KMS-11 (cell line): Measurements from ENCODE around the gene OR1M1.

Experiments
- H2AFZ ChIP-seq: fragments of 200-600 bp; sonication (generic); 2 replicates; pipeline ENCODE4 v1.6.1; 2016; ENCODE audit warnings: antibody characterized with exemption, mixed run types, low read depth
- H3K27ac ChIP-seq: fragments of 200-600 bp; sonication (generic); 2 replicates; pipeline ENCODE4 v1.6.1; 2016; ENCODE audit warnings: mild to moderate bottlenecking, mixed run types
- H3K27me3 ChIP-seq: fragments of 200-600 bp; sonication (generic); 2 replicates; pipeline ENCODE4 v1.6.1; 2017; ENCODE audit warnings: mild to moderate bottlenecking, low read depth, mixed run types, moderate library complexity; ENCODE audit not compliant: insufficient read depth
- H3K36me3 ChIP-seq: fragments of 200-600 bp; sonication (generic); 2 replicates; pipeline ENCODE4 v1.6.1; 2017; ENCODE audit warnings: mild to moderate bottlenecking, mixed run types; ENCODE audit not compliant: insufficient read depth
- H3K4me1 ChIP-seq: fragments of 200-600 bp; sonication (generic); 2 replicates; pipeline ENCODE4 v1.6.1; 2016; ENCODE audit warnings: mild to moderate bottlenecking, low read depth, mixed run types; ENCODE audit not compliant: poor library complexity, severe bottlenecking
- H3K4me2 ChIP-seq: fragments of 200-600 bp; sonication (generic); 2 replicates; pipeline ENCODE4 v1.7.0; 2016; ENCODE audit warnings: mild to moderate bottlenecking, mixed run types
- H3K4me3 ChIP-seq: fragments of 200-600 bp; sonication (generic); IDR thresholded peaks from 2 replicates; pipeline ENCODE4 v1.6.1; 2017; ENCODE audit warnings: low read depth, low read length, mixed read lengths; ENCODE audit not compliant: insufficient read depth
- H3K79me2 ChIP-seq: fragments of 200-600 bp; sonication (generic); 2 replicates; pipeline ENCODE4 v1.6.1; 2016; ENCODE audit warnings: low read depth, mixed run types; ENCODE audit not compliant: insufficient read depth
- H3K9ac ChIP-seq: fragments of 200-600 bp; sonication (generic); 2 replicates; pipeline ENCODE4 v1.6.1; 2016; ENCODE audit warnings: mild to moderate bottlenecking, mixed run types
- H4K20me1 ChIP-seq: fragments of 200-600 bp; sonication (generic); 2 replicates; pipeline ENCODE4 v1.6.1; 2016; ENCODE audit warnings: mild to moderate bottlenecking, mixed run types; ENCODE audit not compliant: insufficient read depth
- TF ChIP-seq, protein P1 (sequence below): fragments of 200-600 bp; sonication (generic); conservative IDR thresholded peaks from 2 replicates; pipeline ENCODE4 v1.6.1; 2017; ENCODE audit warnings: low read depth, mild to moderate bottlenecking, antibody characterized with exemption, low read length, moderate library complexity, mixed read lengths

OR1M1 gene

DNA sequence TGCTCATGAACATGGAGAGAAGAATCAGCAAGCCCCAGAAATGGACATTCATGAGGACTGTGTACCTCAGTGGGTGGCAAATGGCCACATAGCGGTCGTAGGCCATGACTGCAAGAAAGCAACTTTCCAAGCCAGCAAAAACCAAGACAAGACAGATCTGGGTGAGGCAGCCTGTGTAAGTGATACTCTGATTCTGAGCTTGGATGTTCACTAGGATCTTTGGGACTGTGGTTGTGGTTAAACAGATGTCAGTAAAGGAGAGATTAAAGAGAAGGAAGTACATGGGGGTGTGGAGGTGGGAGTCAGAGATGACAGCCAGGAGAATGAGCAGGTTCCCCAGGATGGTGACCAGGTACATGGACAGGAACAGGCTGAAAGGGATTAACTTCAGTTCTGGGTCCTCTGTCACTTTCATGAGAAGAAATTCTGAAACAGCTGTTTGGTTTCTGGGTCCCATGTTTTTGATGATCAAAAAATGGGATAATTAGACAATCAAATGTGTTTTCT lies 28.5 kb downstream of the OR1M1 start, which contains the start of gene OR7G1:
Gene OR7G1, minus strand, starts transcription at position 457 of the 507 bp plus-strand sequence. Its CDS starts 0 bp downstream, at position 457.
- no peaks in the 10 kb centered on the region for H4K20me1 ChIP-seq
- H3K4me1 ChIP-seq, result no peaks in the 10 kb centered on the region
- no peaks in the 10 kb centered on the region for H3K27me3 ChIP-seq
- no peak within 1 kb of the TSS for H3K4me2 ChIP-seq
- H3K36me3 ChIP-seq, result no peaks in the 10 kb centered on the region
- no peak within 1 kb of the TSS for H2AFZ ChIP-seq
- no peak within 1 kb of the TSS for H3K27ac ChIP-seq
- H3K79me2 ChIP-seq, result no peaks in the 10 kb centered on the region
- no peak within 1 kb of the TSS for H3K4me3 ChIP-seq
- TF ChIP-seq, protein P1, sequence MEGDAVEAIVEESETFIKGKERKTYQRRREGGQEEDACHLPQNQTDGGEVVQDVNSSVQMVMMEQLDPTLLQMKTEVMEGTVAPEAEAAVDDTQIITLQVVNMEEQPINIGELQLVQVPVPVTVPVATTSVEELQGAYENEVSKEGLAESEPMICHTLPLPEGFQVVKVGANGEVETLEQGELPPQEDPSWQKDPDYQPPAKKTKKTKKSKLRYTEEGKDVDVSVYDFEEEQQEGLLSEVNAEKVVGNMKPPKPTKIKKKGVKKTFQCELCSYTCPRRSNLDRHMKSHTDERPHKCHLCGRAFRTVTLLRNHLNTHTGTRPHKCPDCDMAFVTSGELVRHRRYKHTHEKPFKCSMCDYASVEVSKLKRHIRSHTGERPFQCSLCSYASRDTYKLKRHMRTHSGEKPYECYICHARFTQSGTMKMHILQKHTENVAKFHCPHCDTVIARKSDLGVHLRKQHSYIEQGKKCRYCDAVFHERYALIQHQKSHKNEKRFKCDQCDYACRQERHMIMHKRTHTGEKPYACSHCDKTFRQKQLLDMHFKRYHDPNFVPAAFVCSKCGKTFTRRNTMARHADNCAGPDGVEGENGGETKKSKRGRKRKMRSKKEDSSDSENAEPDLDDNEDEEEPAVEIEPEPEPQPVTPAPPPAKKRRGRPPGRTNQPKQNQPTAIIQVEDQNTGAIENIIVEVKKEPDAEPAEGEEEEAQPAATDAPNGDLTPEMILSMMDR, result no peak
- no peak within 1 kb of the TSS for H3K9ac ChIP-seq

DNA sequence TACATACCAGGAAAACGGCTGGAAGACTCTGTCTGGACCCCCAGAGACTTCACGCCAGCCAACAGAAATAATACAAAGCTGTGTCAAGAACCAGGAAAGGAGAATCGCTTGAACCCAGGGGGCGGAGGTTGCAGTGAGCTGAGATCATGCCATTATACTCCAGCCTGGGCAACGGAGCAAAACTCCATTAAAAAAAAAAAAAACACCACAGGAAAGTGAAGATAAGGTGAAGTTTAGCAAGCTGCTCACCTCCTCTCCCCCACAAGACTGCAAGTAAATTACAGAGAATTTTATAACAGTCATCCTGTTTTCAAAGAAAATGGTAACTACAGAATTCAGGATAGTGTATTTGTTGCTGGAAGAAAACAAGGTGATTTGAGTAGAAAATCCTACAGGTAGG lies 29.7 kb downstream of the OR1M1 start:
- no peaks in the 10 kb centered on the region for H3K27me3 ChIP-seq
- H3K27ac ChIP-seq, result no peak overlapping the region
- H3K36me3 ChIP-seq, result no peaks in the 10 kb centered on the region
- no peak overlapping the region for H3K9ac ChIP-seq
- H3K4me2 ChIP-seq, result no peak overlapping the region
- H3K4me1 ChIP-seq, result no peaks in the 10 kb centered on the region
- H3K4me3 ChIP-seq, result no peak overlapping the region
- no peaks in the 10 kb centered on the region for H3K79me2 ChIP-seq
- TF ChIP-seq, protein P1, result no peak
- no peaks in the 10 kb centered on the region for H4K20me1 ChIP-seq
- no peak overlapping the region for H2AFZ ChIP-seq

DNA sequence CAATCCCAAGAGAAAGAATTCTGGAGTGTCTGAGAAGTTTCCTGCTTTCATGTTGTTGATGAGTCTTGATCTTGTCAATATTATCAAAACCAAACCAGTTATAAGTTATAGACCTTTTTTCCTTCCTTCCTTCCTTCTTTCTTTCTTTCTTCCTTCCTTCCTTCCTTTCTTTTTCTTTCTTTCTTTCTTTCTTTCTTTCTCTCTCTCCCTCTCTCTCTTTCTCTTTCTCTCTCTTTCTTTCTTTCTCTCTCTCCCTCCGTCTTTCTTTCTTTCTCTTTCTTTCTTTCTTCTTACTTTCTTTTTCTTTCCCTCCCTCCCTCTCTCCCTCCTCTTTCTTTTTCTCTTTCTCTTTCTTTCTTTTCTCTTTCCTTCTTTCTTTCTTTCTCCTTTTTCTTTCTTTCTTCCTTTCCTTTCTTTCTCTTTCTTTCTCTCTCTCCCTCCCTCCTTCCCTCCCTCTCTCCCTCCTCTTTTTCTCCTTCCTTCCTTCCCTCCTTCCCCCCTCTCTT lies 40.1 kb downstream of the OR1M1 start, which contains the start of gene OR7G3:
Gene OR7G3, minus strand, starts transcription at position 51 of the 506 bp plus-strand sequence. Its CDS starts 0 bp downstream, at position 51.
- Histone ChIP-seq H3K79me2 (no peaks in the 10 kb centered on the region), H3K36me3 (no peaks in the 10 kb centered on the region), H3K4me2 (no peak within 1 kb of the TSS), H3K4me1 (no peaks in the 10 kb centered on the region), H4K20me1 (no peaks in the 10 kb centered on the region), H3K27ac (no peak within 1 kb of the TSS), H3K4me3 (no peak within 1 kb of the TSS), H3K27me3 (no peaks in the 10 kb centered on the region), H2AFZ (no peak within 1 kb of the TSS), H3K9ac (no peak within 1 kb of the TSS)
- TF ChIP-seq, protein P1, result no peak

DNA sequence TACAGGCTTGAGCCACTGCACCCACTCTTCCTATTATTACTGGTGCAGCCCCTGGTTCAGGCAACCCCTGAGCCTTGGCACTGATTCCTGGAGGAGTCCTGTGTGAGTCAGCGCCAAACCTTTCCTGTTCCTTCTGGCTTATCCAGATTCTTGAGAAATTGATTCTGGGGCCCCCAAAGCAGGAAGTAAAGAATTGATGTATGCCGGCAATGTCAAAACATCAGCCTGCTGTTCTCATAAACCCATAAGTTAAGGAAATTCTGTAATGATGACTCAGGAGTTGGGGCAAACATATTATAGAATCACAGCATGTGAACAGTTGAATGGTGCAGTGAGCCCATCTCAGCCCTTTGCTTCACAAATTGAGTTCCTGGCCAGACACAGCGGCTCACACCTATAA lies 41.3 kb downstream of the OR1M1 start:
- Histone ChIP-seq H3K79me2 (no peaks in the 10 kb centered on the region), H3K27me3 (no peaks in the 10 kb centered on the region), H3K36me3 (no peaks in the 10 kb centered on the region), H3K9ac (no peak overlapping the region), H3K4me3 (no peak overlapping the region), H3K4me1 (no peaks in the 10 kb centered on the region), H3K4me2 (no peak overlapping the region), H4K20me1 (no peaks in the 10 kb centered on the region), H3K27ac (no peak overlapping the region), H2AFZ (no peak overlapping the region)
- TF ChIP-seq, protein P1, result no peak
